Prostate gland (tissue), 2 donors: ENCODE data around the gene RSBN1L.

Source experiments
- POLR2A ChIP-seq: fragments of 450-650 bp; IDR thresholded peaks from one replicate; pipeline ENCODE4 v1.6.1; 2016; ENCODE audit warnings: antibody characterized with exemption, mild to moderate bottlenecking
- TF ChIP-seq, protein P1 (sequence below), 4 experiments: fragments of 200-600 bp in 2 of 4; fragments of 450-650 bp in 2 of 4; sonication (generic) in 2 of 4; IDR thresholded peaks; 1 replicate in 3 of 4; 2 replicates in 1 of 4; pipeline ENCODE4 v1.5.1; 2016 to 2019; ENCODE audit warnings: antibody characterized with exemption in 4 of 4, mild to moderate bottlenecking in 2 of 4, moderate library complexity in 2 of 4

DNA sequence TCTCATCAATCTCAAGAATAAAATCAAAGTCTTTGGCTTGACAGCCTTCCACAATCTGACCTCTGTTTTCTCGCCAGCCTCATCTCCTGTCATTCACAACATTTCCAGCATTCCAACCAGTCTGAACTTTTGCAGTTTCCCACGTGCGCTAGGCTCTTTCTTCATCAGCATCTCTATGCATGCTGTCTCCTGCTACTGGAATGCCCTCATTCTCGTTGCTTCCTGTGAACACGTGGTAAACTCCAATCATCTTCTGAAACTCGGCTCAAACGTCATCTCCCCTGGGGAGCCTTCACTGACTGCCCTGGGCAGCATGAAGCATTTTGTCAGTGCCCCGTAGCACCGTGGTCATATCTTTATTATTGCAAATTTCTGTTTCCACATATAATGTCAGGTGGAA lies 12.2 kb upstream of the RSBN1L start:
- no peak for TF ChIP-seq POLR2A
- TF ChIP-seq, protein P1, sequence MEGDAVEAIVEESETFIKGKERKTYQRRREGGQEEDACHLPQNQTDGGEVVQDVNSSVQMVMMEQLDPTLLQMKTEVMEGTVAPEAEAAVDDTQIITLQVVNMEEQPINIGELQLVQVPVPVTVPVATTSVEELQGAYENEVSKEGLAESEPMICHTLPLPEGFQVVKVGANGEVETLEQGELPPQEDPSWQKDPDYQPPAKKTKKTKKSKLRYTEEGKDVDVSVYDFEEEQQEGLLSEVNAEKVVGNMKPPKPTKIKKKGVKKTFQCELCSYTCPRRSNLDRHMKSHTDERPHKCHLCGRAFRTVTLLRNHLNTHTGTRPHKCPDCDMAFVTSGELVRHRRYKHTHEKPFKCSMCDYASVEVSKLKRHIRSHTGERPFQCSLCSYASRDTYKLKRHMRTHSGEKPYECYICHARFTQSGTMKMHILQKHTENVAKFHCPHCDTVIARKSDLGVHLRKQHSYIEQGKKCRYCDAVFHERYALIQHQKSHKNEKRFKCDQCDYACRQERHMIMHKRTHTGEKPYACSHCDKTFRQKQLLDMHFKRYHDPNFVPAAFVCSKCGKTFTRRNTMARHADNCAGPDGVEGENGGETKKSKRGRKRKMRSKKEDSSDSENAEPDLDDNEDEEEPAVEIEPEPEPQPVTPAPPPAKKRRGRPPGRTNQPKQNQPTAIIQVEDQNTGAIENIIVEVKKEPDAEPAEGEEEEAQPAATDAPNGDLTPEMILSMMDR (IDR thresholded peaks at IDR 0.05), result no peak
